ENCODE measurements around the gene SLC44A3.

SLC44A3 gene

GRCh38 chr1:94801919-94802546 lies 18.1 kb upstream of the SLC44A3 start:
- no peak for DNase-seq (ENCODE audit: low read depth in 2 of 3, low spot score in 2 of 3)

- no peak for DNase-seq (ENCODE audit: low read depth in 2 of 3, low spot score in 2 of 3)
Observed at GRCh38 chr1:94803106-94803505, 17.1 kb upstream of the SLC44A3 start.

DNA sequence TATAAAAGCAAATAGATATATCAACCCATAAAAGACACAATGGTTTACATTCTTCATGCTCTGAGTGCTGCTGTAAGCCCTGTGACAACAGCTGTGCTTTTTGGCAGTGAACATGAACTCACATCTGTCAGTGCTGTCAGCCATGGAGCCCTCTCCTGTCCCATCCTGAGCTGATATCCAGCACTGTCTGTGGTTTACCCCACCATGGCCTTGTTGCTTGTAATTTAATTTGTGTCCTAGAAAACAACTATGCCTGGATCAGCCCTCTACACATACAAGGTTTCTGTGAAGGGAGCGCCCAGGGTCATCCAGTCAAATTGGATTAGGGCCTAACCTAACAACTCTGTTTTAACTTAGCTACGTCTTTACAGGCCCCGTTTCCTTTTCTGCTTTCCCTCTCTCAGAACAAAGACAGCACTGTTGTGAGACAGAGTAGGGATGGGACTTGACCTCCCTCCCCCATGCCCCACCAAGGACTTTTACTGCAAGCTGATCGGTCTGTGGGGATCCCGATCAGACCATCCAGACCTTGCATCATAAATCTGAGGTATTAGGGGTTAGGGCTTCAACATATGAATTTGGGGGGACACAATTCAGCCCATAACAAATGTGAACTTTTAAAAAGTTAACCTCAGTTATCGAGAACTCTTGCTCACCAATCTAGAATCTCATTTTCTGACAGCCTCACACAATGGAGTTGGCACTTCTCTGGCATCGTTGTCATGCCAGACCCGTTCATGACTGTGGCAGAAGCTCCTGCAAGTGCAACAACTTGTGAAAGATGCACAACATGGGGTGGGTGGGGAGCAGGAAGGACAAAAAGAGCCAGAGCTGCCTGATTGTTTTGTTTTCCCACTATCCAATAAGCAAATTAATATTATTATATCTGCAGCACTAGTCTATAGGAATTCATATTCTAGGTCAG lies 16.4 kb upstream of the SLC44A3 start:
- DNase-seq (ENCODE audit: low read depth in 2 of 3, low spot score in 2 of 3): no peak

GRCh38 chr1:94804442-94804837 lies 15.7 kb upstream of the SLC44A3 start:
- no peak for DNase-seq (ENCODE audit: low read depth in 2 of 3, low spot score in 2 of 3)

- DNase-seq (ENCODE audit: low read depth in 2 of 3, low spot score in 2 of 3): peak in 1 of 3 experiments; percentile 15
Observed at GRCh38 chr1:94805912-94806311, 14.2 kb upstream of the SLC44A3 start.

GRCh38 chr1:94806441-94806871 lies 13.7 kb upstream of the SLC44A3 start:
- no peak for DNase-seq (ENCODE audit: low read depth in 2 of 3, low spot score in 2 of 3)

- DNase-seq (ENCODE audit: low read depth in 2 of 3, low spot score in 2 of 3): no peak
Observed at GRCh38 chr1:94807742-94808491, 12.2 kb upstream of the SLC44A3 start.

GRCh38 chr1:94808669-94809068 lies 11.5 kb upstream of the SLC44A3 start:
- no peak for DNase-seq (ENCODE audit: low read depth in 2 of 3, low spot score in 2 of 3)

GRCh38 chr1:94812985-94813384 lies 7.2 kb upstream of the SLC44A3 start:
- no peak for DNase-seq (ENCODE audit: low read depth in 2 of 3, low spot score in 2 of 3)

- no peak for DNase-seq (ENCODE audit: low read depth in 2 of 3, low spot score in 2 of 3)
Observed at GRCh38 chr1:94816030-94816429, 4.1 kb upstream of the SLC44A3 start.

- DNase-seq (ENCODE audit: low read depth in 2 of 3, low spot score in 2 of 3): no peak
Observed at GRCh38 chr1:94817712-94818111, 2.4 kb upstream of the SLC44A3 start.

- no peak for DNase-seq (ENCODE audit: low read depth in 2 of 3, low spot score in 2 of 3)
Observed at GRCh38 chr1:94819238-94819944, 766 bp upstream of the SLC44A3 start.

DNA sequence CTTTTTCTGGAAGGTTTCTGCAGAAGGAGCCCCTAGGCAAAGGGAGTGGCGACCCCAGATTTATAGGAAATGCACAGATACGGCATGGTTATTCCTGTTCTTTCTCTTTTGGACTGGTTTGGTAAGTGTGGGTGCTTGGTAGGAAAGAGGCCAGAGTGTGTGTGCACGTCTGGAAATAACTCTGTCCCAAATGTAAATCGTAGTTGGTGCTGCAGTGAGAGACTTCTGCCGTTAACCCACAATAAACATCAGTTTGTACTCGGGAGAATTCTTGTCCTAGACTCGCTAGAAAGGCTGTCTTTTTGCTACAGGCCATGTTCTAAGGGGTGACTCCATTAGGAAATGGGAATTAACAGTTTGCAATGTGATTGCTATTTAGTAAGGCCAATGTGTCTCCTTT lies 779 bp downstream of the SLC44A3 start:
- no peak for DNase-seq (ENCODE audit: low read depth in 2 of 3, low spot score in 2 of 3)

- DNase-seq (ENCODE audit: low read depth in 2 of 3, low spot score in 2 of 3): no peak
Observed at GRCh38 chr1:94821636-94822305, 1.6 kb downstream of the SLC44A3 start.

- DNase-seq (ENCODE audit: low read depth in 2 of 3, low spot score in 2 of 3): no peak
Observed at GRCh38 chr1:94823116-94823515, 3.0 kb downstream of the SLC44A3 start.

DNA sequence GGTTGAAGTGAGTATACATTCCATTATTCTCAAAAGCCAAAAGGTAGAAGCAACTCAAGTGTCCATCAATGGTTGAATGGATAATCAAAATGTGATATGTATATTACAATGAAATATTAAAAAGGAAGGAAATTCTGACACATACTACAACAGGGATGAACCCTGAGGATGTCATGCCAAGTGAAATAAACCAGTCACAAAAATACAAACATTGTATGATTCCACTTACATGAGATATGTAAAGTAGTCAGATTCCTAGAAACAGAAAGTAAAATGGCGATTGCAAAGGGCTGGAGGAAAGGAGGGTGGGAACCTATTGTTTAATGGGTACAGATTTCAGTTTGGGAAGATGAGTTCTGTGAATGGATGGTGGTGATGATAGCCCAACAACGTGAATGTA lies 5.8 kb downstream of the SLC44A3 start:
- no peak for DNase-seq (ENCODE audit: low read depth in 2 of 3, low spot score in 2 of 3)

- no peak for DNase-seq (ENCODE audit: low read depth in 2 of 3, low spot score in 2 of 3)
Observed at GRCh38 chr1:94827434-94827833, 7.3 kb downstream of the SLC44A3 start.

GRCh38 chr1:94828251-94828650 lies 8.1 kb downstream of the SLC44A3 start:
- DNase-seq (ENCODE audit: low read depth in 2 of 3, low spot score in 2 of 3): no peak

- no peak for DNase-seq (ENCODE audit: low read depth in 2 of 3, low spot score in 2 of 3)
Observed at GRCh38 chr1:94831641-94832040, 11.5 kb downstream of the SLC44A3 start.

DNA sequence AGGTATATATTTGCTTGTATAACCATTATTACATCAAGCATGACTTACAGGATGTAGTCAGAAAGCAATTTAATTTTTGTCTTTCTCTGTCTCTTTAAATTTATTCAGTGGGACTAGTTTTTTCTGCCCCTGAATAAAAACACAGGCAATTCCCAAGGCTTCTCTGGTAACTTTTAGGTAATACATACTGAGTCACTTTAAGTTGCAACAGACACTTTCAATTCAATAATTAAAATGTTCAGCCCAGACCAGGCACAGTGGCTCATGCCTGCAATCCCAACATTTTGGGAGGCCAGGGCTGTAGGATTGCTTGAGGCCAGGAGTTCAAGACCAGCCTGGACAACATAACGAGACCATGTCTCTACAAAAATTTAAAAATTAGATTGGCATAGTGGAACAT lies 12.3 kb downstream of the SLC44A3 start:
- no peak for DNase-seq (ENCODE audit: low read depth in 2 of 3, low spot score in 2 of 3)
